Measurements from ENCODE around the gene CCNDBP1. TPM values are rescaled to one million over a fixed set of nuclear protein-coding genes. Genes with fewer than 3 reads are reported as not detected.
A peak's percentile ranks its signal among the peaks of the same experiment; 100 is the strongest.

The CCNDBP1 gene
- total RNA-seq, 1 donor from 2014 or later, result 43.1 TPM

DNA sequence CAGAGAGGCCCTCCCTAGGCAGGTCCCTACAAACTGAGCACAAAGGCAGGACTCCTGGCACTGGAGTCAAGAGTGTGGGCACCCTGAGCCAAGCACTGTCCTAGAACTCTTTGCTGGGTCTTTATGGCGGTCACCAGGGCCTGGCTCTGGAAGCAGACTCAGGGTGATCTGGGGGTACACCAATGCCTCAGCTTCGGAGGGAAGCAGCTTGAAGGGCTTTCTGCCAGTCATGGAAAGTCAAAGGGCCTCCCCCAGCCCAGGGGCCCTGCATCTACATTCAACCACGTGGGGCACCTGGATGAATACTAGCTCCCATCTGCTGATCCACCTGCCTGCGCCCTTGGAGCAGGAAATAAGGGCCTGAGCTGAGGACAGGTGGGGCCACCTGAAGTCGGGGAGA, 28.3 kb downstream of the CCNDBP1 start:
- Mint-ChIP-seq H3K27ac (no peak overlapping the region), H3K4me3 (no peak overlapping the region), H3K4me1 (peaks cover 2% of the 10 kb centered on the region), H3K27me3 (ENCODE audit: insufficient read depth, low read depth) (peaks cover 2% of the 10 kb centered on the region), H3K9me3 (no peaks in the 10 kb centered on the region), H3K36me3 (no peaks in the 10 kb centered on the region)
- Histone ChIP-seq H3K4me3 (no peak overlapping the region), H3F3A (ENCODE audit: low read depth) (no peaks in the 10 kb centered on the region), H3K4me1 (no peaks in the 10 kb centered on the region), H3K27ac (no peak overlapping the region), H3K27me3 (no peaks in the 10 kb centered on the region), H3K9ac (no peak overlapping the region), H3K4me2 (no peak overlapping the region), H3K36me3 (no peaks in the 10 kb centered on the region), H3K9me3 (ENCODE audit: low read depth) (no peaks in the 10 kb centered on the region), H2AFZ (replicated peaks) (peak overlapping the region; percentile 72), H4K20me1 (ENCODE audit: low read depth) (no peaks in the 10 kb centered on the region), H3K79me2 (ENCODE audit: low read depth) (no peaks in the 10 kb centered on the region)
- TF ChIP-seq EZH2phosphoT487 (IDR thresholded peaks at IDR 0.05) (no peak), CTCF (IDR thresholded peaks at IDR 0.05) (no peak), EZH2 (IDR thresholded peaks at IDR 0.05) (no peak)
- DNase-seq (ENCODE audit: low spot score), result no peak

DNA sequence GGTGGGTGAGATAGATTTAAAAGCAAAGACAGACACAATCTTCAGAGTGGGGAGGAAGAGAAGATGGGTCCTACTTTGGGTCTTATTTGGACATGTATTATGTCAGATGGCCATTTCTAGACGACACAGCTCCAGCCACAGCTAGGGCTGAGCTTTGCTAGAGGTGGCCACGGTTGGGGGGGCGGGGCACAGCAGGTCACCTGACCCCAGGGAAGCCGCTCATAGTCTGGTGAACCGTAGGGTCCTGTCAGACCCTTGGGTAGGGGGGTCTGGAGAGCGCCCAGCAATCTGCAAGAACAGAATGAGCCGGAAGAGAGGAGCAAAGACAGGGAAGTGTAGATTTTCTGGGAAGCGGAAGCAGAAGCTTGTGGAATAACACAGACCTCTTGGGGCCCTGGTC, 29.0 kb downstream of the CCNDBP1 start:
- no peaks in the 10 kb centered on the region for H3K4me1 ChIP-seq
- H3K79me2 ChIP-seq (ENCODE audit: low read depth), result no peaks in the 10 kb centered on the region
- no peaks in the 10 kb centered on the region for H3K9me3 ChIP-seq (ENCODE audit: low read depth)
- no peaks in the 10 kb centered on the region for H3K36me3 ChIP-seq
- H3K4me2 ChIP-seq, result no peak overlapping the region
- no peaks in the 10 kb centered on the region for H4K20me1 ChIP-seq (ENCODE audit: low read depth)
- Mint-ChIP-seq H3K27me3 (ENCODE audit: insufficient read depth, low read depth) (peaks cover 2% of the 10 kb centered on the region), H3K27ac (peak overlapping the region; percentile 69), H3K4me1 (peaks cover 7% of the 10 kb centered on the region), H3K4me3 (no peak overlapping the region), H3K36me3 (no peaks in the 10 kb centered on the region), H3K9me3 (no peaks in the 10 kb centered on the region)
- H3K27me3 ChIP-seq, result no peaks in the 10 kb centered on the region
- H3K4me3 ChIP-seq, result no peak overlapping the region
- no peak overlapping the region for H3K9ac ChIP-seq
- no peak for TF ChIP-seq EZH2 (IDR thresholded peaks at IDR 0.05)
- no peak for TF ChIP-seq CTCF (IDR thresholded peaks at IDR 0.05)
- no peak for TF ChIP-seq EZH2phosphoT487 (IDR thresholded peaks at IDR 0.05)
- H2AFZ ChIP-seq (replicated peaks), result peak overlapping the region; percentile 72
- no peak for DNase-seq (ENCODE audit: low spot score)
- no peaks in the 10 kb centered on the region for H3F3A ChIP-seq (ENCODE audit: low read depth)
- no peak overlapping the region for H3K27ac ChIP-seq

GRCh38 chr15:43214592-43215295, 29.5 kb downstream of the CCNDBP1 start:
- no peaks in the 10 kb centered on the region for H3K36me3 Mint-ChIP-seq
- peaks cover 7% of the 10 kb centered on the region for H3K4me1 Mint-ChIP-seq
- DNase-seq (ENCODE audit: low spot score), result no peak
- Histone ChIP-seq H3K27ac (no peak overlapping the region), H3K9ac (no peak overlapping the region), H3K4me3 (no peak overlapping the region), H3K9me3 (ENCODE audit: low read depth) (no peaks in the 10 kb centered on the region), H4K20me1 (ENCODE audit: low read depth) (no peaks in the 10 kb centered on the region), H3K27me3 (no peaks in the 10 kb centered on the region), H3K79me2 (ENCODE audit: low read depth) (no peaks in the 10 kb centered on the region), H3K4me2 (no peak overlapping the region), H3K4me1 (no peaks in the 10 kb centered on the region), H2AFZ (replicated peaks) (peak overlapping the region; percentile 72), H3F3A (ENCODE audit: low read depth) (no peaks in the 10 kb centered on the region), H3K36me3 (no peaks in the 10 kb centered on the region)
- TF ChIP-seq CTCF (IDR thresholded peaks at IDR 0.05) (no peak), EZH2 (IDR thresholded peaks at IDR 0.05) (no peak), EZH2phosphoT487 (IDR thresholded peaks at IDR 0.05) (no peak)
- no peak overlapping the region for H3K4me3 Mint-ChIP-seq
- peaks cover 2% of the 10 kb centered on the region for H3K27me3 Mint-ChIP-seq (ENCODE audit: insufficient read depth, low read depth)
- no peak overlapping the region for H3K27ac Mint-ChIP-seq
- no peaks in the 10 kb centered on the region for H3K9me3 Mint-ChIP-seq
